Measurements from ENCODE around the gene USP6NL.

USP6NL gene

DNA sequence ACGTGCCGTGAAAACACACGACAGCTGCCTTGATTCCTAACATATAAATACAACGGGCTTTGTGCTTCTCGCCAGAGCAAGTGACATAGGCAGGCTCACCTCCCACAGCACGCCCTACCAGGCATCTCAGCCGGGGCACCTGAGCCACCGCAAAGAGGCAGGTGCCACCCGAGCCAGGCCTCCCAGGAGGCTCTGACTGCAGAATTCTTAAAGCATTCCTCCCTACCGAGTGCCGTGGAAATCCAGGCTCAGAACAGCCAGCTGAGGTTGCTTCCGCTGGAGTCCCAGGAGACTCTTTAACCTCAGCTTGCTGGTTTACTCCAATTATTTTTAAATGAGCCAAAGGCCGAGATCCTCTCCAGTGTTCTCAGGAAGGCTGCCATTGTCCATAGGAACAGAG is 206.5 kb downstream of the USP6NL start:
- DNase-seq, result no peak
